HG03097 (cell line): ENCODE data around the gene PNMA6E.

ENCODE experiments used
- ATAC-seq: cut with Tn5 transposase; IDR thresholded peaks from one replicate; pipeline ENCODE4 v1.9.1; 2021; ENCODE audit not compliant: unreplicated experiment, low FRiP score

The PNMA6E gene

DNA sequence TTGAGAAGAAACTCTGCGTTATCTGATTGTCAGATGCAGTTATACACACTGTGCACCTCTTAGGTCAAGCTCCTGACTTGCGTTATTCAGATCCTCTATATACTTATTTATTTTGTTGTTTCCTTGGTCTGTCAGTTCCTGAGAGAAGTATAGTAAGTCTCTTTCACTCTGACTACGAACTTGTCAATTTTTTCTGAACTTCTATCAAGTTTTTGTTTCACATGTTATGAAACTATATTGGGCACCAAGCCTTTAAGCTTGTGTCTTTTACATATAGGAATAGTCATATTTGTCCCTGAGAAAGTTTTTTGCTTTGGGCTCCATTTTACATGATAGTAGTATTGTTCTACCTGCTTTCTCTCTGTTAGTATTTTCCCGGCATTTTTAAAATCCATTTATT, 35.5 kb downstream of the PNMA6E start:
- ATAC-seq: no peak

DNA sequence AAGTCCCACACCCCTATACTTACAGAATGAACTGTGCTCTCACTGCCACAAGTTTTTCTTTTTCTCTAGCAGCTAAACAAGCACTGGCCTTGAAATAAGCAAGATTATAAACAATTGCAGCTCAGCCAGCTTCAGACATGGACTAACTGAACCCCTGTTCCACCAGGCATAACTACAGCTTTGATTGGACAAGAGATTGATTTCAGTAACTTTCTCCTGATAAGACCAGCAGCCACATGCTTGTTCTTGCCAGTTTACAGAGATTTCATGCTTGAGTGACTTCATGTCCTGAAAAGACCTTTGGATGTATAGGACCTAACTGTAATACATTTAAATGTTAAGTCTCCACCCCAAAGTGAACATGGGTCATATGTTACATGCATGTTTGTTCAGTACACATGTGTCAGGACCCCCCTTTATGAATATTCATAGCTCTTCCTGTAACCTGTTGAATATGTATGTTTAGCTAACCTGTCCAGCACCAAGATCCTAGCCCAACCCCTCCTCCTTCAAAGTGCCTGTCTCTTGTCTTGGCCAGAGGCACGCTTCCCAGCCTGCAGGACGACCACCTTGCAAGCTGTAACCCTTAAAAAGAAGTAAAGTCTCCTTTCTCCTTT, 39.3 kb downstream of the PNMA6E start:
- ATAC-seq: no peak

DNA sequence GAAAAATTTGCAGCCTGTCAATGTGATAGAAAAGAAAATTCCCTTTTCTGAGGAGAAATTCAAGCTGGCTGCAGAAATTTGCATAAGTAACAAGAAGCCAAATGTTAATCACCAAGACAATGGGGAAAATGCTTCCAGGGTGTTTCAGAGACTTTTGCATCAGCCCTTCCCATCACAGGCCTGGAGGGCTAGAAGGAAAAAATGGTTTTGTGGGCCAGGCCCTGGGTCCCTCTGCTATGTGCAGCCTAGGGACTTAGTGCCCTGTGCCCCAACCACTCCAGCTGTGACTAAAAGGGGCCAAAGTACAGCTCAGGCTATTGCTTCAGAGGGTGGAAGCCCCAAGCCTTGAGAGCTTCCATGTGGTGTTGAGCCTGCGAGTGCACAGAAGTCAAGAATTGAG, 43.3 kb downstream of the PNMA6E start:
- no peak for ATAC-seq

DNA sequence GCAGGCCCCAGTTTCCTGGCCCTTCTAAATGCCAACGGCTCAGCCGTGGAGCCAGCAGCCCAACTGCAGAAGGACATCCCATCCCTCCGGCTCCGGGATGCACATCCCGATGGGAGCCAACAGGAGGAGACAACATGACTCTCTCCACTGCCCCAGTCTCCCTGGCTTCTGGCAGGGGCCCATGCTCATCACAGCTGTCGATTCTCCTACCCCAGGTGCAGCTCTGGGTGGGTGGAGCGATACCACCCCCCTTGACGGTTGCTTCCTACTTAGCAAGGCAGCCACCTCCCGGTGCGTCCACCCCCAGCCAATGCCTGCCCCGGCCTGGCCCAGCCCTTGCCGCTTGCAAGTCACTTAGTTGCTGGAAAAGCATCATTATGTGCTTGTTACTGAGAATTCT, 47.7 kb downstream of the PNMA6E start:
- no peak for ATAC-seq

DNA sequence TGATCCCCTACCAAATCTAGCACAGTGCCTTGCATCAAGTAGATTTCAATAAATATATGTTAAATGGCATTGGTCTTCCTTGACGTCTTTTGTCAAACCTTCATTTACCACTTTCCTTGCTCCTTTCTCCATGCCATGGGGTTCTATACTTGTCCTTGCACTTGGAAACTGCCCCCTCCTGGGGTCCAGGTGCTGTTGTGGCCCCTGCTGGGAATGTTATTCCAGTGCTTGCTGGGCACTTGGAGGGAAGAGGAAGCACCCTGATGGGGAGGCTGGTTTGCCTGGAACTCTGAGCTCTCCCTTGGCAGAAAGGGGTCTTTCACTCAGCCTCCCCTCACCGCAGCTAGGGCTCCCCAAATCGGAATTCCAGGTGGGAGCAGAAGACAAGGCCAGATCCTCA, 48.3 kb downstream of the PNMA6E start:
- ATAC-seq: no peak

DNA sequence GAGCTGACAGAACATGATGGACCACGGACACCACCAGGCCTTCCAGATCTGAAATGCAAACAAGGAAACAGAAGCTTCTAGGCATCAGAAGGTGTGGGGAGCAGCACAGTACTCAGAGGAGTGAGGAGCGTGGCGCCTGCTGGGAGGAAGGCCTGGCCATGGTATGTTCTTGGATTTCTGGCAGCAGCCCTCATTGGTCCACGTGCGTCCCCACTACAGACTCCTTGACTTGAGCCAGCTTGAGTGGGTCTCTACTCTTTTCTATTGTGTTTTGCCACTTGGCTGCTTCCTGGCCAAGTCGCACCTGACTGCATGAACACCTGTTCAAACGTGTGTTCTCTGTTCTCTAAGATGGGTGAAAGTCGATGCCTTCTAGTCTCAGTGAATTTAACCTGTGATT, 49.2 kb downstream of the PNMA6E start:
- ATAC-seq: no peak

DNA sequence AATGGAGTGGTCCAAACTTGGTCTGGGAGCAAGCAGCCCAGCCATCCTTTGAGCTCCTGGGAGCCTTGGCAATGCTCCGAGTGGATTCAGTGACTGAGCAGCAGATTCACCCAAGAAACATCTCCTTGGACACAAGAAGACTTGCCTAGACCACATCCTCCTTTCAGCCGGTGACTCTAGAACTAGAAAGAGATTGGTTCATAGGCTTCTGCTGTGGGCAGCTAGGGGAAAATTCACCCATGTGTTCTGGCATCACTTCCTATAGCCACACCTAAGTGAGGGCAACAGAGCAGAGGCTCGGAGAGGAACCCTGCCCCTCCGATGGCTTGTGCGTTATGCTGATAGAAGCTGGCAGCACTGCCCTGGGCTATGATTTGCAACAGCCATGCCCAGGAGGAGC, 51.2 kb downstream of the PNMA6E start:
- no peak for ATAC-seq

DNA sequence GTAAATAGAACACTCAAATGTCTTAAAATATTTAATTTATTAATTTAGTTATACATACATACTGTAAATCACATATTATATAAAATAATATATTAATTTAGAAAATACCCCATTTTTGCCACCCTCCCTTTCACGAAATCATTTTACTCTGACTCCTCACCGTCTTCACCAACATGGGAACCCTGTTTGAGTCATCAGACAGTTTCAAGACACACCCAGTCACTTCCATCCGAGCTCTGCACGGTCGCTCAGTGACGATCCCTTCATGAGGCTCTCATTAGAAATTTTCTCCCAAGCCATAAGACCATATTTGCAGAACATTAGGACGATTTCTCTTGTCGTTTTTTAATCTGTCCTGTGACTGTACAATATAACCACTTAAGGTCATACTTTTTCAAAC, 52.7 kb downstream of the PNMA6E start:
- no peak for ATAC-seq

DNA sequence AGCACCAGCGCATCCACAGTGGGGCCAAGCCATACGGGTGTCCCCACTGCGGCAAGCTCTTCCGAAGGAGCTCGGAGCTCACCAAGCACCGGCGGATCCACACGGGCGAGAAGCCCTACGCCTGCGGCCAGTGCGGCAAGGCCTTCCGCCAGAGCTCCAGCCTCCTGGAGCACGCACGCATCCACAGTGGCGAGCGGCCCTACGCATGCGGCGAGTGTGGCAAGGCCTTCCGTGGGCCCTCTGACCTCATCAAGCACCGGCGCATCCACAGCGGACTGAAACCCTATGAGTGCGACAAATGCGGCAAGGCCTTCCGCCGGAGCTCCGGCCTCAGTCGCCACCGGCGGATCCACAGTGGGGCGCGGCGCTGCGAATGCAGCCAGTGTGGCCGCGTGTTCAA, 53.6 kb downstream of the PNMA6E start:
- no peak for ATAC-seq
